Measurements from ENCODE around the gene NEB.
A peak's percentile ranks its signal among the peaks of the same experiment; 100 is the strongest.

- TF ChIP-seq CTCF (IDR thresholded peaks at IDR 0.05) (peak; percentile 36), EZH2 (IDR thresholded peaks at IDR 0.05; ENCODE audit: borderline replicate concordance, insufficient read depth, low read depth, low read length, poor library complexity, severe bottlenecking) (no peak)
Measured at GRCh38 chr2:151728804-151729414, 5.4 kb downstream of the NEB start.
